ENCODE results near the gene IQSEC1.

IQSEC1 gene

DNA sequence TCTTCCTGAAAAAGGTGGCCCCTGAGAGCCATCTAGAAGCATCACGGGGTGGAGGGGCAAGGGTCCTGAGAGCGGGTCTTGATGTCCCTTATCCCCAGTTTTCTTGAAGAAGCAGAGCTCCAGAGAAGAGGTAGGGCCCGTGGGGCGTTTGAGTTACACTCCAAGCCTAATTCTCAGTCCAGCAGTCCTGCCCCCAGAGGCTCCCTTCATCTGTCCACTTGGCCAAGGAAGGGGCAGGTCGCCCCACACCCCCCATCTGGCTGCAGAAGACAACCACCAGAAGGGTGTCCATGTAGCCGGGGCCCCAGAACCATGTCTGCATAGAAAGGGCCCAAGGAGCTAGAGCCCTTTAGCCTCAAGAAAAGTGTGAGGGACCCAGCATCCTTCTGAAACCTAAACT, 206.4 kb downstream of the IQSEC1 start:
- TF ChIP-seq SIN3A (IDR thresholded peaks at IDR 0.05; ENCODE audit: borderline replicate concordance, insufficient read depth, low read length) (no peak), TAF1 (IDR thresholded peaks at IDR 0.05; ENCODE audit: borderline replicate concordance, insufficient read depth, low read length) (no peak), FOXP2 (optimal IDR thresholded peaks at IDR 0.05; ENCODE audit: borderline replicate concordance, extremely low read depth, extremely low read length, insufficient read depth) (no peak), POLR2AphosphoS5 (IDR thresholded peaks at IDR 0.05; ENCODE audit: low read depth, low read length) (no peak)
- TF ChIP-seq, protein P1, sequence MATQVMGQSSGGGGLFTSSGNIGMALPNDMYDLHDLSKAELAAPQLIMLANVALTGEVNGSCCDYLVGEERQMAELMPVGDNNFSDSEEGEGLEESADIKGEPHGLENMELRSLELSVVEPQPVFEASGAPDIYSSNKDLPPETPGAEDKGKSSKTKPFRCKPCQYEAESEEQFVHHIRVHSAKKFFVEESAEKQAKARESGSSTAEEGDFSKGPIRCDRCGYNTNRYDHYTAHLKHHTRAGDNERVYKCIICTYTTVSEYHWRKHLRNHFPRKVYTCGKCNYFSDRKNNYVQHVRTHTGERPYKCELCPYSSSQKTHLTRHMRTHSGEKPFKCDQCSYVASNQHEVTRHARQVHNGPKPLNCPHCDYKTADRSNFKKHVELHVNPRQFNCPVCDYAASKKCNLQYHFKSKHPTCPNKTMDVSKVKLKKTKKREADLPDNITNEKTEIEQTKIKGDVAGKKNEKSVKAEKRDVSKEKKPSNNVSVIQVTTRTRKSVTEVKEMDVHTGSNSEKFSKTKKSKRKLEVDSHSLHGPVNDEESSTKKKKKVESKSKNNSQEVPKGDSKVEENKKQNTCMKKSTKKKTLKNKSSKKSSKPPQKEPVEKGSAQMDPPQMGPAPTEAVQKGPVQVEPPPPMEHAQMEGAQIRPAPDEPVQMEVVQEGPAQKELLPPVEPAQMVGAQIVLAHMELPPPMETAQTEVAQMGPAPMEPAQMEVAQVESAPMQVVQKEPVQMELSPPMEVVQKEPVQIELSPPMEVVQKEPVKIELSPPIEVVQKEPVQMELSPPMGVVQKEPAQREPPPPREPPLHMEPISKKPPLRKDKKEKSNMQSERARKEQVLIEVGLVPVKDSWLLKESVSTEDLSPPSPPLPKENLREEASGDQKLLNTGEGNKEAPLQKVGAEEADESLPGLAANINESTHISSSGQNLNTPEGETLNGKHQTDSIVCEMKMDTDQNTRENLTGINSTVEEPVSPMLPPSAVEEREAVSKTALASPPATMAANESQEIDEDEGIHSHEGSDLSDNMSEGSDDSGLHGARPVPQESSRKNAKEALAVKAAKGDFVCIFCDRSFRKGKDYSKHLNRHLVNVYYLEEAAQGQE (IDR thresholded peaks at IDR 0.05; ENCODE audit: insufficient read depth in 1 of 2, low read depth in 2 of 2, low read length in 2 of 2): no peak

DNA sequence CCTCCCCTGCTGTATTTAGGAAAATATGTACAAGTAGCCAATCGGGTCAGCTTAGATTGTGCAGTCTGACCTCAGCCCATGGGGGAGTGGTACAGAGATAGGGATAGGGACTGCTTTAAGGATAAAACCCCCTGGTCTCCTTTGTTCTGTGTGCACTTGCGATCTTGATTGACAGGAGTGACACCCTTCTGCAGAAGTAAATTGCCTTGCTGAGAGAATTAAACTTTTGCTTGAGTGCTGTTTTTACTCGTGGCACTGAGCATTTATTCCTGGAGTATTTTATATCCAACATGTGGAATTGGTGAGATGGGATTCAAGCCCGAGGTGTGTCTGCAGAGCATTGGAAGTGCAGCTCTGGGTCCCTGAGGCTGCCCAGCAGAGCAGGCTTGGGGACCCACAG, 208.0 kb downstream of the IQSEC1 start:
- no peak for TF ChIP-seq SIN3A (IDR thresholded peaks at IDR 0.05; ENCODE audit: borderline replicate concordance, insufficient read depth, low read length)
- no peak for TF ChIP-seq FOXP2 (optimal IDR thresholded peaks at IDR 0.05; ENCODE audit: borderline replicate concordance, extremely low read depth, extremely low read length, insufficient read depth)
- TF ChIP-seq TAF1 (IDR thresholded peaks at IDR 0.05; ENCODE audit: borderline replicate concordance, insufficient read depth, low read length): no peak
- TF ChIP-seq, protein P1 (IDR thresholded peaks at IDR 0.05; ENCODE audit: insufficient read depth in 1 of 2, low read depth in 2 of 2, low read length in 2 of 2): no peak
- TF ChIP-seq POLR2AphosphoS5 (IDR thresholded peaks at IDR 0.05; ENCODE audit: low read depth, low read length): no peak

DNA sequence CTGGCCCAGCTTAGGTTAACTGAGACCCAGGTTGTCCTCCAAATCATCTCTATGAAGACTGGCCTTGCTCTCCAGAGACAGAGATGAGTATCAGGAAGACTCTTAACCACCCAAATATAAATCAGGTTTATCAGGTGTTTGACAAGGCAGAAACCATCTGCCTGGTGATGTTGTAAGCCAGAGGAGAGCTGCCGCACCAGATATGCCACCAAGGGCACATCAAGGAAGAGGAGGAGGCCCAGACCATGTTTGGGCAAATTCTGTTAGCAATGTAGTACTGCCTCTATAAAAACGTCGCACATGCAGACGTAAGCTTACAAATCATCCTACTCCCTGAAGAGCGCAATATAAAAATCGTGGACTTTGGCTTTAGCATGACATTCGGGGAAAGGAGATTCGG, 210.8 kb downstream of the IQSEC1 start:
- TF ChIP-seq TAF1 (IDR thresholded peaks at IDR 0.05; ENCODE audit: borderline replicate concordance, insufficient read depth, low read length) (no peak), POLR2AphosphoS5 (IDR thresholded peaks at IDR 0.05; ENCODE audit: low read depth, low read length) (no peak), SIN3A (IDR thresholded peaks at IDR 0.05; ENCODE audit: borderline replicate concordance, insufficient read depth, low read length) (no peak), FOXP2 (optimal IDR thresholded peaks at IDR 0.05; ENCODE audit: borderline replicate concordance, extremely low read depth, extremely low read length, insufficient read depth) (no peak)
- TF ChIP-seq, protein P1 (IDR thresholded peaks at IDR 0.05; ENCODE audit: insufficient read depth in 1 of 2, low read depth in 2 of 2, low read length in 2 of 2): no peak

DNA sequence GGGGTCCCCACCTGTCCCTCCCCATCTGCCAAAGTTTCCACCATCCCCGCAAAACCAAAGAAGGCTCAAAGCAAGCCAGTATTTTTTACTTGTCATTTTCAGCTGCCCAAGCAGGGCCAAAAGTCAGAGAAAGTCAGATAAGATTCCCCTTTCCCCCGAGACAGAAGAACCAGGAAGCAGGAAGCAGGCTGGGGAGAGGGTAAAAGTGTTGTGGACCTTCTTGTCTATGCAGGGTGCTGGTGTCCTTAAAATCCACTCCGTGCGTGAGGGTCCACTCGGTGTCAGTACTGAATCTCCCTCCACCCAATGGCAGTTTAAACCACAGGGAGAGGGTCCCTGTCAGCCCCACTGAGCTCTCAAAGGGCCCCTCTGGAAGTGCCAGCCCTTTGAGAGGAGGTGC, 211.6 kb downstream of the IQSEC1 start:
- no peak for TF ChIP-seq SIN3A (IDR thresholded peaks at IDR 0.05; ENCODE audit: borderline replicate concordance, insufficient read depth, low read length)
- TF ChIP-seq TAF1 (IDR thresholded peaks at IDR 0.05; ENCODE audit: borderline replicate concordance, insufficient read depth, low read length): no peak

DNA sequence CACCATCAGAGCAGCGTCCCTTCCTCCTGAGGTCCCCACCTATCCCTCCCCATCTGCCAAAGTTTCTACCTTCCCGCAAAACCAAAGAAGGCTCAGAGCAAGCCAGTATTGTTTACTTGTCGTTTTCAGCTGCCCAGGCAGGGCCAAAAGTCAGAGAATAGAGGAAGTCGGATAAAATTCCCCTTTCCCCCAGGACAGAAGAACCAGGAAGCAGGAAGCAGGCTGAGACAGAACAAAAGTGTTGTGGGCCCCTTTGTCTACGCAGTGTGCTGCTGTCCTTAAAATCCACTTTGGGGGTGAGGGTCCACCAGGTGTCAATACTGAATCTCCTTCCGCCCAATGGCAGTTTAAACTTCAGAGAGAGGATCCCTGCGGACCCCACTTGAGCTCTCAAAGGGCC, 213.4 kb downstream of the IQSEC1 start:
- TF ChIP-seq FOXP2 (optimal IDR thresholded peaks at IDR 0.05; ENCODE audit: borderline replicate concordance, extremely low read depth, extremely low read length, insufficient read depth): no peak
- no peak for TF ChIP-seq POLR2AphosphoS5 (IDR thresholded peaks at IDR 0.05; ENCODE audit: low read depth, low read length)
- TF ChIP-seq SIN3A (IDR thresholded peaks at IDR 0.05; ENCODE audit: borderline replicate concordance, insufficient read depth, low read length): no peak

DNA sequence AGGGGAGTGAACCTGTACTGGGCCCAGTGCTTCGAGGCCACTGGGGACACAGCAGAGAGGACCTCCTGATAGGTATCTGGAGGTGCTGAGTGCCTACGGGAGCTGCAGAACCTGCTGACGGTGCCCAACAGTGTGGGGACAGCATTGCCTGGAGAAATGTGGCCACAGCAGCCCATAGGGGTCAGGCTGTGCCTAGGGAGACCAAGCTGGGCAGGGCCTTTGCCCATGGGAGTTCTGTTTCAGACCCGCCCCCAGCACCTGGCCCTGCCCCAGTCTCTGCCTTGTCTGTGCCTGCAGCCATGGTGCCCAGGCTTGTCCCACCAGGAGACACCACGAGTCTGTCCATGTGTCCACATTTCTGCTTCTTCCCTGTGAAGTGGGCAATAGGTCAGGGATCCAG, 216.6 kb downstream of the IQSEC1 start:
- no peak for TF ChIP-seq FOXP2 (optimal IDR thresholded peaks at IDR 0.05; ENCODE audit: borderline replicate concordance, extremely low read depth, extremely low read length, insufficient read depth)
- TF ChIP-seq SIN3A (IDR thresholded peaks at IDR 0.05; ENCODE audit: borderline replicate concordance, insufficient read depth, low read length): no peak
- no peak for TF ChIP-seq POLR2AphosphoS5 (IDR thresholded peaks at IDR 0.05; ENCODE audit: low read depth, low read length)
- TF ChIP-seq TAF1 (IDR thresholded peaks at IDR 0.05; ENCODE audit: borderline replicate concordance, insufficient read depth, low read length): no peak
- TF ChIP-seq, protein P1 (IDR thresholded peaks at IDR 0.05; ENCODE audit: insufficient read depth in 1 of 2, low read depth in 2 of 2, low read length in 2 of 2): no peak
